GM19043 (cell line): ENCODE results near the gene SEPHS1.
"Not testable (repeated sequence)": the region's sequence is repeated elsewhere in the genome, so short reads cannot be mapped to it uniquely, and the experiment has no call there.

Experiments
- ATAC-seq: cut with Tn5 transposase; IDR thresholded peaks from one replicate; pipeline ENCODE4 v1.9.1; 2021; ENCODE audit warnings: low read depth; ENCODE audit not compliant: unreplicated experiment

The SEPHS1 gene, protein sequence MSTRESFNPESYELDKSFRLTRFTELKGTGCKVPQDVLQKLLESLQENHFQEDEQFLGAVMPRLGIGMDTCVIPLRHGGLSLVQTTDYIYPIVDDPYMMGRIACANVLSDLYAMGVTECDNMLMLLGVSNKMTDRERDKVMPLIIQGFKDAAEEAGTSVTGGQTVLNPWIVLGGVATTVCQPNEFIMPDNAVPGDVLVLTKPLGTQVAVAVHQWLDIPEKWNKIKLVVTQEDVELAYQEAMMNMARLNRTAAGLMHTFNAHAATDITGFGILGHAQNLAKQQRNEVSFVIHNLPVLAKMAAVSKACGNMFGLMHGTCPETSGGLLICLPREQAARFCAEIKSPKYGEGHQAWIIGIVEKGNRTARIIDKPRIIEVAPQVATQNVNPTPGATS

DNA sequence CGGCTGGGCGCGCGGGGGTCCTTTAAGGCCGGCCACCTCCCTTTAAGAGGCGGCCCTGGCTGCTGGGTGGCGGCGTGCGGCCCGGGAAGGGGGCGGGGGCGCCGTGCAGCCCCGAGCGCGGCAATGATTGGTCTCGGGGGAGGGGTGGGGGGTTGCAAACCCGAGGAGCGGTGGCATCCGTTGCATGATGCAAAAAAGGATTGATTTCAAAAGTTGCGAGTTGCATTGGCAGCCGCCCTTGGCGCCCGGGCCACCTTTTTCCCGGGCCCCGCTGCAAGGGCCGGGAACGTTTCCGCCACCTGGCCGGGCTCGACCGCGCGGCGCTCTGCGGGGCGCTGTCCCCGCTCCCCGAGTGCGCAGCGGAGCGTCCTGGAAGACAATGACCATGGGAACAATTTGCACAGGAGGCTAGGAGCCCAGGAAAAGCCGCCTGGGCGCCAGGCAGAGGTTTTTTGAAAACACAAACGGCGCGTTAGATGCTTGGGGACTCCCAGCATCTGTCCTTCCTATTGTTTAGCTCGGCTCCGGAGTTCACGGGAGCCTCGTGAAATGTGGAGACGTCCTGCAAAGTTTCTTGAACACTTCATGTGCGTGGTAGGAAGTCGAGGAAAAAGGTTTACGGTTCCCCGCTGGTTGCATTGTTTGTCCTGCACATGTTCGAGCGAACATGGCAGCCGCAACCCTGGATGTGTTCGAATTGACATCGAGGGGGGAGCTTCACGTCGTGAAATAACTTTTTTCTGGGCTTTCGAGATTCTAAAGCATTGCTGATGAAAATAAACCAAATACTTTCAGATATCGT is at the start of gene SEPHS1:
TSS of gene SEPHS1 (minus strand) at position 78 of the 802 bp plus-strand sequence. CDS start 3,343 bp downstream, outside the sequence.
- peak; percentile 48 for ATAC-seq

DNA sequence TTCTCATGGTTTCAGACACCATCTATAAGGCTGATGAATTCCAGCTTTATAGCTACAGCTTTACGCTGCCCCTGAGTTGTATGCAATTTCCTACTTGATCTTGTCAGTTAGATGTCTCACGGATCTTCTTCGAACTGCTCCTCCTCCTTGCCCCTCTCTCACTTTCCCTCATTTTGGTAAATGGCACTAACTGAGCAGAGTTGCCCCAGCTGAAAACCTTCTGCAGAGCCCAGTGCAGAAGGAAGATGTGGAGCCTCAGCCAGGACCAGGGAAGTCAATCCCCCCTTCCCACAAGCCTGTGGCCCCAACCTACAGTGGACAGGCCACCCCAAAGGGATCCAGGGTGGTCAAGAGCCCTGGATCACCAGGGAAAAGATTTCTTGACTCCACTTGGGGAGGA is 49.0 kb upstream of the SEPHS1 start:
- ATAC-seq, result no peak

DNA sequence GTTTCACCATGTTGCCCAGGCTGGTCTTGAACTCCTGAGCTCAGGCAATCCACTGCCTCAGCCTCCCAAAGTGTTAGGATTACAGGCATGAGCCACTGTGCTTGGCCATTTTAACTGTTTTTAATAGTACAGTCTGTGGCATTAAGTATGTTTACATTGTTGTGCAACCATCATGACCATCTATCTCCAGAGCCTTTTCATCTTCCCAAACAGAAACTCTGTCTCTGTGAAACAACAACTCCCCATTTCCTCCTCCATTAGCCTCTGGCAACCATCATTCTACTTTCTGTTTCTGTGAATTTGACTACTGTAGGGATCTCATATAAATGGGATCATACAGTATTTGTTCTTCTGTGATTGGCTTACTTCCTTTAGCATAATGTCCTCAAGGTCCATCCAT is 48.3 kb upstream of the SEPHS1 start:
- ATAC-seq, result no peak

DNA sequence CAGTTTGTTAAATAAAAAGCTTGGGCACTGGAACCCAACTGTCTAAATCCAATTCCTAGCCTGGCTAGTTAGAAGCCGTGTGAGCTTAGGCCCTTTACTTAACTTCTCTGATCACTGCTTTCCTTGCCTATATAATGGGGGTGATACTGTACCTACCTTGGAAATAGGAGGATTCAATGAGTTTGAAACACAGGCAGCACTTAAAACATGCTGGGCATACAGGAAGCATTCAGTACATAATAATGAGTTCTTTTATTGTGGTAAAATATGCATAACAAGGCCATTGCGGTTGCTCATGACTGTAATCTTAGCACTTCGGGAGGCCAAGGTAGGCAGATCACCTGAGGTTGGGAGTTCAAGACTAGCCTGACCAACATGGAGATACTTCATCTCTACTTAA is 47.4 kb upstream of the SEPHS1 start:
- no peak for ATAC-seq

DNA sequence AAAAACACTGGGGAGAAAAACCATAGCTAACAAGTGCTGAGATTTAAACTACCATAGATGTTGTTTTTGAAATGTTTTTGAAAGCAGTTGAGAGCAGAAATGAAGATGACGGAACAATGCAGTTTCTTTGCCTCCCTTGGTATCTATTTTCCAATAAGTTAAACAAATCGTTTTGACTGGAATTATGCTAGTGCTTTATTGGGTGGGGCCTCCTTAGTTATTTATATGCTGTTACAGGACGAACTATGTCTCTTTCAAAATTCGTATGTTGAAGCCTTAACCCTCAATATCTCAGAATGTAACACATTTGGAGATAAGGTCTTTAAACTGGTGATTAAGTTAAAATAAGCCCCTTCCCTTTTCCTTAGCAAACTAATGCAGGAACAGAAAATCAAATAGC is 45.5 kb upstream of the SEPHS1 start:
- no peak for ATAC-seq

DNA sequence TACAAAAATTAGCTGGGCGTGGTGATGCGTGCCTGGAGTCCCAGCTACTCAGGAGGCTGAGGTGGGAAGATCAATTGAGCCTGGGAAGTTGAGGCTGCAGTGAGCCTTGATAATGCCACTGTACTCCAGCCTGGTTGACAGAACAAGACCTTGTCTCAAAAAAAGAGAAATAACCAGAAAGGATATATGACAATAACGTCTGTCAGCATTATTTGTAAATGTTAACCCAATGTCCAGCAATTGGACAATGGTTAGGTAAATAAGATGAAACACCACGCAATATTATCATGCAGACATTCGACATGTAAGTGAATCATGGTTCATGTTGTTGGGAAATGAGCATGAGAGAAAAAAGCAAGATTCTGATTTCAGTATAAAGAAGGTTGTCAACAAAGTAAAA is 44.6 kb upstream of the SEPHS1 start:
- no peak for ATAC-seq

DNA sequence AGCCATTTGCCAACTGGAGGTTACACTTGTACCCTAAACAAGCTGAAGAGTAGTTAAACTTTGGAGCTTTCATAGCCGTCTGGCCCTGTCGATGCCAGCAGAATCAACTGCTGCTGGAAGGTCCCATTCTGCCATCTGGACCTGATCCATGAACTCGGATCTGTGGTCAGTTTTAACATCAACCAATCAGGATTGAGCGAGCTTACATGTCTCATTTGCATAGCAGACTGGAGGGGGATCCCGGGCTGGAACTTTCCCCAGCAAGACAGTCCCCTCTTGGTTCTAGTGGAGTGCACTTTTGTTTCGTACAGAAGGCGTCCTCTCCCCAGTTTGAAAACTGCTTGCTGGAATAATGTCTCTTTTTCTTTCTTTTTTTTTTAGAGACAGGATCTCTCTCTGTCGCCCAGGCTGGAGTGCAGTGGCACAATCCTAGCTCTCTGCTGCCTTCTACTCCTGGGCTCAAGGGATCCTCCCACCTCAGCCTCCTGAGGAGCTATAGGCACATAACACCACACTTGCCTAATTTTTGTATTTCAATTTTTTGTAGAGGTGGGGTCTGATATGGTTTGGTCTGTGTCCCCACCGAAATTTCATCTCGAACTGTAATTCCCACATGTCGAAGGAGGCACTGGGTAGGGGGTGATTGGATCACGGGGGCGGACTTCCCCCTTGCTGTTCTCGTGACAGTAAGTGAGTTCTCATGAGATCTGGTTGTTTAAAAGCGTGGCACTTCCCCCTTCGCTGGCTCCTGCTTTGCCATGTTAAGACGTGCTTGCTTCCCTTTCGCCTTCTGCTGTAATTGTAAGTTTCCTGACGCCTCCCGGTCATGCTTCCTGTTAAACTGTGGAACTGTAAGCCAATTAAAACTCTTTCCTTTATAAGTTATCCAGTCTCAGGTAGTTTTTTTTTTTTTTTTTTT is 42.8 kb upstream of the SEPHS1 start:
- ATAC-seq, result no peak

DNA sequence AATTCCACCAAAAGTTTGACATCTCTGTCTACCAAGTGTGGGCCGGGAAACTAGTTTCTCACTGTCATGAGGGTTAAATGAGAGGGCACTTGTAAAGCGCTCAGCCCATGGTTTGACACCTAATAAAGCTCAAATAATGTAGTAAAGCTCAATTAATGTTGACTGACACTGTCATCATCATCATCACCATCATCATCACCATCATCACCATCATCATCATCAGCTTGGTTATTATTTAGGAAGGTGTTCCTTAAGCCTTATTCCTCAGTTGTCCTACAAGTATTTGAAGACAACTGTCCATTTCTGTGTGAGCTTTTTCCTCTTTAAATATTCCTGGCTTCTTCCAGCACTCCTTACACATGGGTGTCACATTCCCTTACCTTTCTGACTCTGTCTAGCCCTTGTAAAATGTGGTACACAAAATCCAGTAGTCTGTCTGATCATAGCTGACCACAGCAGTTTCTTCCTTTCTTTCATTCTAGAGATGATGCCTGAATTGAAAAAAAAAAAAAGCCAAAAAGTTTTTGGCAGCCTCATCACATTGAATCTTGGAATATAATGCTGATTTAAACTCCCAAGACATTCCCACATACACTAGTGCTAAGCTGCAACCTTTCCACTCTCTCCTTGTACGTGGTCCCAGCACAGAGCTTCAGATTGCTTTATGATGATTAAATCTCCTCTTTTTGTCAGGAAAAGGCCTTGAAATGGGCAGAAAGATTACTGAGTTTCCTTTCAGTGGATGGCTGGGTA is 40.6 kb upstream of the SEPHS1 start:
- no peak for ATAC-seq

DNA sequence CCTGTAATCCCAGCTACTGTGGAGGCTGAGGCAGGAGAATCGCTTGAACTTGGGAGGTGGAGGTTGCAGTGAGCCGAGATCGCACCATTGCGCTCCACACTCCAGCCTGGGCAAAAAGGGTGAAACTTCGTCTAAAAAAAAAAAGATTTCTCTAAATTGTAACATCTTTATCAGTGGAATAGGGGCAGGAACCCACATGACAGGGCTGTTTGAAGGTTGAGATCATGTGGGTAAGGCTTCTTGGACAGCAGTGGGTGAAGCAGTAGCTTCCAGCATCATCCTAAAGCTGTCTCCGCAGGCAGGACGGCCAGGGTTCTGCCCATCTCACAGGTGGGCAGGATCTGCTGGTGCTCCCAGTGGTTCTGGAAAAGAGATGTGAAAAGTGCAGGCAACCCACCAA is 37.9 kb upstream of the SEPHS1 start:
- ATAC-seq, result no peak

DNA sequence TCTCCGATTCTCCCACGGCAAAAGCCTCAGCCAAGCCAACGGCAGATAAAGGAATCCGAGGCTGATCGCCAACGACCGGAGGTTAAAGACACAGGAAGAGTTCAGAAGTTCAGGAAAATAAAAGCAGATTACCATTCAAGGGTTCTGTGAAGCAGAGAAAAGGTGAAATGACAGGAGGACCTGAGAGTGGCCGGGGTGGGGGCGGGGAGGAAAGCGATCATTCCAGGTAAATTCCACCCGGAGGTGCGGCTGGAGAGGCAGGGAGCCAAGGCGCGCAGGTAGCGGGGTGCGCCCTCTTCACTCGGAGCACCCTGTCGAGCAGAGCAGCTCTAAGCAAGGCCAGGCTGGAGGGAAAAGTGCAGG is 35.3 kb upstream of the SEPHS1 start:
- no peak for ATAC-seq

DNA sequence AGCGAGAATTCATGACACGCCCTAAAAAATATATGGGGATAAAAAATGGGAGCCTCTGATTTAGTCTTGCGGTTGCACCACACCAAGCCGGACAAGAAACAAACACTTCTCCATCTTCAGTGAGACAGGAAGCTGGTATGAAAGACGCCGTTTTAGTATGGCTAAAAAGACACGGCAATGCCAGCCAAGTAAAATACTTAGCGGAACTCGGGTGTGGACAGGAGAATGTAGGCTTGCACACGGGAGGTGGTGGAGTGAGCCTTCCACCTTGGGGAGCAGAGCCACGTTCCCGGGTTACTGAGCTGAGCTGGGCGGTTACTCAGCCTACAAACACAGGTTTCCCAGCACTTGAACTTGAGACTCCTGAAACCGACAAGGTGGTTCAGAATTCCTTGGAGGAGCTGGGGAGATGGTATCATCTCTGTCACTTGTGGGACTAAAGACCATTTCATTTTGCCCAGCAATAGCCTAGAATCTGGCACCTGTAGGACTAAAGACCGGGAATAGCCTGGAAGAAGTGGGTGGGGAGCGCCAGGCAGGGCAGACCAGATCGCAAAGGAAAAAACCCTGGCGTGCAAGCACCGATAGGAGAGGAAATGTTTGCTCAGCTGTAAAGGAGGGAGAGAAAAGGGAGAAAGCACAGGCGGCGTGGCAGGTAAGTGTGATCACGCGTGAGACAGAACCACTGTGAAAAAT is 34.8 kb upstream of the SEPHS1 start:
- no peak for ATAC-seq

DNA sequence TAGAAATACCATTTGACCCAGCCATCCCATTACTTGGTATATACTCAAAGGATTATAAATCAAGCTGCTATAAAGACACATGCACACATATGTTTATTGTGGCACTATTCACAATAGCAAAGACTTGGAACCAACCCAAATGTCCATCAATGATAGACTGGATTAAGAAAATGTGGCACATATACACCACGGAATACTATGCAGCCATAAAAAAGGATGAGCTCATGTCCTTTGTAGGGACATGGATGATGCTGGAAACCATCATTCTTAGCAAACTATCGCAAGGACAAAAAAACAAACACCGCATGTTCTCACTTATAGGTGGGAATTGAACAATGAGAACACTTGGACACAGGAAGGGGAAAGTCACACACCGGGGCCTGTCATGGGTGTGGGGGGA is 31.0 kb upstream of the SEPHS1 start:
- not testable (repeated sequence) for ATAC-seq

DNA sequence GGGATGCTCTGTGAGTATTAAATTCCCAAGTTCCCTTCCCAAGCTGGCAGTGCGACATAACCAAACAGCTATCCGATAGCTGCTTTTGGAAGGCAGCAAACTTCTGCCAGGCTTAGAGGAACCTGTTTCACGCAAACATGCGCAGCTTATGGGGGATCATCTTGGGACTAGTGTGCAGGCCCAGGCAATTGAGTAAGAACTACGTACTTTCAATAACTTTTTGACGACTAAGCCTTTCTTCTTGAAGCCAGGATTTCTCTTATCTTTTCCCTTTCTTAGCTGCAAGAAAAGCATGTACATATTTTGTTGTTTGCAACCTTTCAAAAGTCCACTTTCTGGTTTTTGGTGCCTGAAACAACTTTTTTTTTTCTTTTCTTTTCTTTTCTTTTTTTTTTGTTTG is 28.7 kb upstream of the SEPHS1 start:
- no peak for ATAC-seq

DNA sequence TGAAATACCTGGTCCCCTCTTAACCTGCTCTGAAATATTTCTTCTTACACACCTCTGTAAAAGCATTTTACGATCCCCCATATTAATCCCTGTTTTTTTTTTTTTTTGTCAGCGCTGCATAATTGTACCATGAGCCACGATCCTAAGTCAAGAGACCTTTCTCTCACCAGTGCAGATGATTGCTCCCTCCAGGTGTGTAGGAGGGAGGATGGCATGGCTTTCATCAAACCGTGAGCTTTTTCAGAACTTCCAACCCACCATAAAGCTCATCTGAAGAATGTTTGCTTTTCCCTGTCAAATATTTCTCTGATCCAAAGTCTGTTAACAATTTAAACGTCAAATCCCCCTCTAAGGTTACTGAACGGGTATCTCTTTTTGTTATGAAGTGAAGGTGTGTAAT is 28.2 kb upstream of the SEPHS1 start:
- ATAC-seq, result no peak

DNA sequence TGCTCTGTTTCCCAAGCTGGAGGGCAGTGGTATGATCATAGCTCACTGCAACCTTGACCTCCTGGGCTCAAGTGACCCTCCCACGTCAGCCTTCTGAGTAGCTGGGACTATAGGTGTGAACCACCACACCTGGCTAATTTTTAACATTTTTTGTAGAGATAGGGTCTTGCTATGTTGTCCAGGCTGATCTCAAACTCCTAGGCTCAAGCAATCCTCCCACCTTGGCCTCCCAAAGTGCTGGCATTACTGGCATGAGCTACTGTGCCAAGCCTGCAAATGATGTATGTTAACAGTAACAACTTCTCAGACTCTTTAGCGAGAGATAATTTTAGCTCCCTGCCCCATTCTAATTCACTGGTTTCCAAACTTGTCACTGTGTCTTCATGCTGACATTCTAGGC is 27.7 kb upstream of the SEPHS1 start:
- no peak for ATAC-seq

DNA sequence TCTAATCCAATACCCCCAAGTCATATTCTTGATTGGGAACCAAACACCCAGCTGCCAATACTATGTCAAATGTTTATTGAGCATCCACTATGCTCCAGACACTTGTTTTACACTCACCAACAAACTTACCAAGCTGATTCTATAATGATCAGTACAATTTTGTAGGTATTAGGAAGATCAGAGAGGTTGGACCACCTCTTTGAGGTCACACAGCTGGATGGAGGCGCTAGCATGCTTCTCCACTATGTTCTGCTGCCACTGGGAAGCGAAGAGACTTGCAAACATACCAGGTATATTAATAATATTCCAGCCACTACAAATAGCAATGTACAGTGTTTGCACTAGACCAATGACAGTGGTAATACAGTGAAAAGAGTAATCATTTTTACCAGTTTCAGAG is 25.6 kb upstream of the SEPHS1 start:
- ATAC-seq, result no peak

DNA sequence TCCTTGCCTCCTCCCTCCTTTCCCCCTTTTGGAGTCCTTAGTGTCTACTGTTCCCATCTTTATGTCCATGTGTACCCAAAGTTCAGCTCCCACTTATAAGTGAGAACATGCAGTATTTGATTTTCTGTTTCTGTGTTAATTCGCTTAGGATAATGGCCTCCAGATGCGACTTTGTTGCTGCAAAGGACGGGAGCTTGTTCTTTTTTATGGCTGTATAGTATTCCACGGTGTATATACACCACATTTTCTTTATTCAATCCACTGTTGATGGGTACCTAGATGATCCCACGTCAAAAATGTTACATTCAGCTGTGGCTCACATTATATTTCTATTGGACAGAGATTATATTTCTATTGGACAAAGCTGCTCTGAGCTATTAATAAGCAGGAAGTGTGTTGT is 24.4 kb upstream of the SEPHS1 start:
- ATAC-seq, result no peak

DNA sequence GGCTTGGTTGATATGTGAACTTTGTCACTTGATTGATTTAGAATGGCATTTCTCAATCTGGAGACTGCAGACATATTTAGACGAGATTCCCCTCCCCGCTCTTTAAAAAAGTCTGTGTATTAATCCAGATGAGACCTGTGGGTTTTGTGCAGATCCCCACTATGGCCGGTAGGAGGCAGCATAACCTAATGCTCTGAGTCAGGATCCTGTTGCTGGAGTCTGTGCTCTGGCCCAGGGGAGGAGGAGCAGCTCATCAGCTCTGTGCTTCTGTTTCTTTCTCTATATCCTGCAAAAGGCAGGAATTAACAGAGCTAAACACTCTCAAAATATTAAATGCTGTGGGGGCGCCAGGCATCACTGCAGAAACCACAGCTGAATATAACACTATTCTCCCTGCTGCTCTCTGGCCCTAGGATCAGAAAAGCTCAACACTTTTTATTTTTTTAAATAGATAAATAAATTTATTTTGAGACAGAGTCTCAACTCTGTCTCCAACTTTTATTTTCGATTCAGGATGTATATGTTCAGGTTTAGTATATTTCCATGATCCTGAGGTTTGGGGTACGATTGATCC is 23.9 kb upstream of the SEPHS1 start:
- peak; percentile 77 for ATAC-seq

DNA sequence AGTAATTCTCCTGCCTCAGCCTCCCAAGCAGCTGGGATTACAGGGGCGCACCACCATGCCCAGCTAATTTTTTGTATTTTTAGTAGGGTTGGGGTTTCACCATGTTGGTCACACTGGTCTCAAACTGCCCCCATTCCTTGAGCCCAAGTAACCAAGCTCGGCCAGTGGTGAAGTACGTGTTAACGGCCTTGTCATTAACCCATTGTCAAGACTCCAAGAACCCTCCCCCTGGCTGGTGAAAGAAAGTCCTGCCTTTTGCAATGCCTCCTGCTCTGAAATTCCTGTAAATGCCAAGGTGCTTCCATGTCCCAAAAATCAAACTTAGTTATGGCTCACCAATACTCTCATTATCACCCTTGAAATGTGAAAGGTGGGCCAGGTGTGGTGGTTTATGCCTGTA is 18.8 kb upstream of the SEPHS1 start:
- ATAC-seq, result no peak
